ENCODE results near the gene RHNO1.

The RHNO1 gene, protein sequence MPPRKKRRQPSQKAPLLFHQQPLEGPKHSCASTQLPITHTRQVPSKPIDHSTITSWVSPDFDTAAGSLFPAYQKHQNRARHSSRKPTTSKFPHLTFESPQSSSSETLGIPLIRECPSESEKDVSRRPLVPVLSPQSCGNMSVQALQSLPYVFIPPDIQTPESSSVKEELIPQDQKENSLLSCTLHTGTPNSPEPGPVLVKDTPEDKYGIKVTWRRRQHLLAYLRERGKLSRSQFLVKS

DNA sequence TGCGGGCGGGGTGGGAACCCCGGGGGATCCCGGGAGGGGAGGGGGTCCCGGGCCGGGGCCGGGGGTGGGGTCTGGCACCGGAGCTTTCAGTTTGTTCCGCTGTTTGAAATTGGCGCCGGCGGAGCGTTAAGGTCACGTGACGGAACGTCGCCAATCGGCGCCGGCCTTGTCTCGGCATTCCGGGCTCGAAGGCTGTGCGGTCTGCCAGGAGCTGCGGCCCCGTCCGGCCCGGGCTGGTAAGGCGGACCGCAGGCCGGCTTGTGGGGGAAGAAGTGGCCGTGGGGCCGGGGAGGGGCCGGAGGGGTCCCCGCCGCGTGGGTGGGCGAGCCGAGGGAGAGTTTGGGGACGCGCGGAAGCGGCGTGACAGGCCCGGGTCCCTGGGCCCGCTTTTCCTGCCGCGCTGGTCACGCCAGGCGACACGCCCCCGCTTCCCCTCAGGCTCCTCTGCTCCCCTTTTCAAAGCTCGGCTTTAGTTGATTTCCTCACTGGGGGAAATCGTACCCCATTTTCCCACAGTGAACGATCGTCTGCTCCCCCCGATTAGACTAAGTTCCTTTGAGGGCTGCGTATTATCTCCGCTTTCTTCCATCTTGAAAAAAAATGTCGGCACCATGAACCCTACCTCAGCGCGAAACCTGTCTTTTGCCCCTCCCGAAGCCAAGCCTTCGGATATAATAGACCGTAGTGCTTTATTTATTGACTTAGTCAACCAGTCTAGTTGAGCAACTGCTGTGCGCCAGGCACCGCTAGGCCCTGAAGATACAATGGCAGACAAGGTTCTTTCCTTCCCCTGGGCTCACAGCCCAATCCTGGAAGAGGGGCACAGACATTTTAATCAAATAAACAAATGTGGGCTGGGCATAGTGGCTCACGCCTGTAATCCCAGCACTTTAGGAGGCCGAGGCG is at the start of gene RHNO1, which contains the start of gene FOXM1:
RHNO1 (plus strand) TSS at position 177 of the 906 bp plus-strand sequence. CDS start 8,144 bp downstream, outside the sequence.
FOXM1 (minus strand) TSS at position 128 of the 906 bp plus-strand sequence. CDS start 2,696 bp downstream, outside the sequence.
- DNase-seq (ENCODE audit: low read depth in 2 of 2), result peak; percentile 75 to 81

DNA sequence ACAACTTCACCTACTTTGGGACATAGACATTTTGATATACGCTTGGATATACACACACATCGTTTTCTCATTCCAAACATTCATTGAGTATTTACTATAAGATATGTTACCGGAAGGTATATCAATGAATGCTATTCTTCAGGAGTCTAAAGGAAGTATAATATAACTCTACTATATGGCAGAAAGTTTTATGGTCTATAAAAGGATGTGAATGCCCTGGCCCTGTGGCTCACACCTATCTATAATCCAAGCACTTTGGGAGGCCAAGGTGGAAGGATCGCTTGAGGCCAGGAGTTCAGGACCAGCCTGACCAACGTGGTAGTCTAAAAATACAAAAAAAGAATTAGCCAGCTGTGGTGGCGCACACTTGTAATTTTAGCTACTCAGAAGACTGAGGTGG is 47.7 kb upstream of the RHNO1 start:
- DNase-seq (ENCODE audit: low read depth in 2 of 2), result no peak

DNA sequence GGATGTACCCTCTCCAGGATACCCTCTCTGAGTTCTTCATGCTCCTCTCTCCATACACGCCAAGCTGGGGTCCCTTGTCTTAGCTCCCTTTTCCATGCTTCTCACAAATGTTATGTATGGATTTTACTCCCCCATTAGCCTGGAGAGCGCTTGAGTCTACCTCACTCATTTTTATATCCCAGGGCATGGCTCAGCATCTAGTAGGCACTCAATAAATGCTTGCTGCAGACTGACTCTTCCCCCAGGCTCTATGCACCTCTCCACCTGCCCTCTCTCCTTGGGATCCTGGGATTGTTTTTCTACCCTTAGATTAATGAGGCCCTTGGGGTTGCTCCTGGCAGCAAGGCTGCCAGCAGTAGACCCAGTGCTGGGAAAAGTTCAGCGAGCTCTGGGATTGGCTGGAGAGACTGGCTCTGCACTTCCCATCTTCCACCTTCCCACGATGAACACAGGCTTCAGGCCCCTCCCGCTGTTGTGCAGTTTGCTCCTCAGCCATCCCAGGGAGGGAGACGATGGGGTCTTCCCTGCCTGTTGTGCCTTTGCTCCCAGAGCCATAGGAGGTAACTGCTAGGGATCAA is 44.4 kb upstream of the RHNO1 start:
- no peak for DNase-seq (ENCODE audit: low read depth in 2 of 2)

DNA sequence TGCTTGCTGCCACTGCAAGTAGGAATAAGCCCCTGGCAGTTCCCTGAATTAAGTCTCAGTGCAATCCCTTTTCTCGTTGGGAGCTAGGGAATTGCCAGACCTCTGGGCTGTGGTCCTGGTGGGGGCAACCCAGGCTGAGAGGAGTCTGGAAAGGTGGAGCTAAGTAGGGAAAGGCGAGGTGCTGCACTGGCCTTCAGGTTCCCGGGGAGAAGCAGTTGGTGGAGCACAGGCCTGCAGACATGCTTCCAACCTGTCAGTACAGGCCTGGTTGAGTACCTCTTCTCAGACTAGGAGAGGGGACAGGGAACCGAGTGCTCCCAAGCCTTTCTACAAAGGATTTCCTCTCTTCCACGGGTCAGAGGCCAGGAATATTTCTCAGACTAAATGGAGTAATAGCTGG is 43.7 kb upstream of the RHNO1 start:
- no peak for DNase-seq (ENCODE audit: low read depth in 2 of 2)

DNA sequence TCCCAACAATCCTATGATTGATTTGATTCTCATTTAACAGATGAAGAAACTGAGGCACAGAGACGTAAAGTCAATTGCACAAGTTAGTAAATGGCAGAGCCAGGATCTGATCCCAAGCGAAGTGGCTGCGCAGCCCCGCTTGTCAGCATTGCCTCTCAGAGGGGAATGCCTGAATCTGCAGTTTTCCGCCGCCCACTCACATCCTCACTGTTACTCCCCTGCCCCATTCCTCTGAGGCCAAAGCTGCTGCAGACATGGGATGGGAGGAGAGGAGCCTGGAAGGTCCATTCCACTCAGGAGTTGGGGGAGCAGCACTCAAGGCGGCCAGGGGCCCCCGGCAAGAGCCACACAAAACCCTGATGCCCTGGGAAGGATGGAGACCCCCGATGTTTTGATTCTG is 43.2 kb upstream of the RHNO1 start:
- no peak for DNase-seq (ENCODE audit: low read depth in 2 of 2)

DNA sequence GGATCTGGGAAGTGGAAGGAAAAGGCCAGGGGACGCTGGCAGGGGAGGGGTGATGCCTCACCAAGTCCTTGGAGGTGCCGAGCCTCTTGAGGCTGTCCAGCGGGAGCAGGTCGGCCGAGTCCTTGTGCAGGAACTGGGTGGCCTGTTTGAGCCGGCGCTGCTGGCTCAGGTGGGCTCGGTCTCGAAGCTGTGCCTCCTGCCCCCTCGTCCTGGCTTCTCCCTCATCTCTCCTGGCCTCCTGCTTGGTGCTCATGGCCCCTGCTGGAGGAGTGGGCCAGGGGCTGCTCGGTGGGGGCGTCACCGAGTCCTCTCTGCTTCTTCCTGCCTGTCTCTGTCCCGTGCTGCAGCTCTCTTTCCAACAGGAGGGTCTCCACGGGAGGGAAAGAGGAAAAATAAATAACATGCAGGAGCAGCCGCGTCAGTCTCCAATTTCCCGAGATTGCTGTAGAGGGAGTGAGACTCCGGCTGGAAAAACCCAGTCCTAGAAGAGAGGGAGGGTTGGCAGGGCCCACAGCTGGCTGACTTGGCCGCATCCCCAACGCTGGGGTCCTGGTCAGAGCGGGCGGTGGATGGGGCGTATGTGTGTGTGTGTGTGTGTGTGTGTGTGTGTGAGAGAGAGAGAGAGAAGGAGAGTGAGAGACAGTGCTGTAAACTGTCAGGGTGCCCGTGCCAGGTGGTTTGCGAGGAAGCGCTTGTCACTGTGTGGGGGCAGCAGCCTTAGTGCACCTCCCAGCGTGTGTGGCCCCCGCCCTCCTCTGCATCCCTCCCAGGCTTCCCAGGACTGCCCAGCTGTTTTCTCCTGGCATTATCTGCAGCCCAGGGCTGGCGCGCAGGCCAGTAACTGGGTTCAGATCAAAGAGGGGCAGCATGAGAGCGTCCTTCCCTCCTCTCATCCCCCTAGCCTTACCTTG is 42.2 kb upstream of the RHNO1 start, which contains the start of gene NRIP2:
NRIP2 (minus strand) TSS at position 455 of the 911 bp plus-strand sequence; CDS start at position 403, 52 bp downstream.
- DNase-seq (ENCODE audit: low read depth in 2 of 2), result no peak

DNA sequence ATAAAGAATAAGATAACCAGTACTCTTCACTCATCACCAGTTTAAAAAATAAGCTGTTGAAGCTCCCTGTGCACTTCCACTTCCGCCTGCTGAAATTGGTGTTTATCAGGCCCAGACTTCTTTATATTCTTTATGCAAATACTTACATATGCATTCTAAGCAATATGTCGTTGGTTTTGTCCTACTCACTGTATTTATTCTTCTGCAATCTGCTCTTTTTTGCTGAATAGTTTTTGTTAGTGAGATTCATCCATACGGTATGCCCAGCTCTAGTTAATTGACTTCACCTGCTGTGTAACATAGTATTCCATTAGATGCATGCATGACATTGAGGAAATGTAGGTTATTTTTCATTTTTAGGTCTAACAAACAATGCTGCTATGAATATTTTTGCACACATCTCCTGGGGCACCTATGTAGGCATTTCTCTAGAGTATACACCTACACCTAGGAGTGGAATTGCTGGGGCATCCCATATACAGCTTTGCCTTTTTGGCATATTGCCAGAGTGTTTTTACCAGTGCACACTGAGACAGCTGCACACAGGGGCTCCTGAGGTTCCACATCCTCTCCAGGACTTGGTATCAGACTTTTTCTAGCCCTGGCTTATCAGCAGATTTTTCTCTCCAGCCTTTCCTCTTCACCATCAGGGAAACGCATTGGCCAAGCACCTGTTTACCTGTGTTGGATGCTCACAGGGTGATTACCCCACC is 41.2 kb upstream of the RHNO1 start:
- no peak for DNase-seq (ENCODE audit: low read depth in 2 of 2)

DNA sequence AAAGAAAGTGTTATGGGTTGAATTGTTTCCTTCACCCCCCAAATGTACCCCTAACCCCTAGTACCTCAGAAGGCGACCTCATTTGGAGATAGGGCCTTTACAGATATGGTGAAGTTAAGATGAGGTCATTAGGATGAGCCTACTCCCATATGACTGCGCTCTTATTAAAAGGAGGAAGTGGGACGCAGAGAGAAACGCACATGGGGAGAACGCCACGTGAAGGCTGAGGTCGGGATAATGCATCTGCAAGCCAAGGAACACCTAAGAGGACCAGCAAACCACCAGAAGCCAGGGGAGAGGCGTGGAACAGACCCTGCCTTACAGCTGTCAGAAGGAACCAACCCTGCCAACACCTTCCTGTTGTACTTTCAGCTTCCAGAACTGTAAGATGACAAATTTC is 40.4 kb upstream of the RHNO1 start:
- DNase-seq (ENCODE audit: low read depth in 2 of 2), result no peak

DNA sequence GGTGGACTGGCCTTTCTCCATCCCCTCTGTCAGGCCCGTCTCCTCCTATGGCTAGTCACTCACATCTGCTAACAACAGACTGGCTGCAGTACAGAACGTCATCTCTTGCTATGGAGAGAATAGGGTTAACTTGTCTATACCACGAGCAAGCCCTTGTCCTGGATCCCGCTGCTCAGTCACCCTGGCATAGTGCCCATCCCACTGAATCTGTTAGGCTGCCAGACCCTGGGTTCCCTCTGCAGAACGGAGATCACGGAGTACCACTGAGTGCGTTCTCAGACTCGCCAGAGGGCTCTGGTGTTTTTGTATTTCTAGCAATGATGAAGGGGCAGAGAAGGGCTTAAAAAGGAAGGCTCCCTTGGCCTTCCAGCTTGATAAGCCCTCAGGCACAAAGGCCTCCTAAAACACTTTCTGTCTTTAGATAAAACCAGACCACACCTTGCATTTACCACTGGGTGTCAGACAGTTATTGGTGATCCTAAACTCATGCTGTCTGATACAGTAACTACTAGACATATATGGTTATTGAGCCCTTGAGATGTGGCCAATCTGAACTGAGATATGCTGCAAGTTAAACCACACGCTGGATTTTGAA is 35.9 kb upstream of the RHNO1 start:
- DNase-seq (ENCODE audit: low read depth in 2 of 2), result no peak

DNA sequence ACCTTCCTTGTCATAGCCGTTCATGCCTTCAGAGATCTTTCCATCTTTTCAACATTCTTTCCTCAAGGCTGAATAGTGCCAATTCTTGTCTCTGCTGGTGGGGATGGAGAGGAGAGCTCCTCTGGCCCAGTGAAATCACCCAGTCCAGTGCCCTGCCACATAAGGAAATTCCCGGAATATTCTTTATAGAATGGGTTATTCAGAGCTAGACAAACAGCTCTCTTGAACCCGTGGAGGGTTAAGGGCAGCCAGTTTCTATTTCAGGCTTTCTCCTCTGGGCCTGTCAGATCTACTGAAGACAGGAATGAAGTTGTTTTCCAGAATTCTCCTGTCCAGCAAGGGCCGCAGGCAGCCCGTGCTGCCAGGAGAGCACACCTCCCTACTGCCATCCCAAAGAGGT is 34.1 kb upstream of the RHNO1 start:
- no peak for DNase-seq (ENCODE audit: low read depth in 2 of 2)

DNA sequence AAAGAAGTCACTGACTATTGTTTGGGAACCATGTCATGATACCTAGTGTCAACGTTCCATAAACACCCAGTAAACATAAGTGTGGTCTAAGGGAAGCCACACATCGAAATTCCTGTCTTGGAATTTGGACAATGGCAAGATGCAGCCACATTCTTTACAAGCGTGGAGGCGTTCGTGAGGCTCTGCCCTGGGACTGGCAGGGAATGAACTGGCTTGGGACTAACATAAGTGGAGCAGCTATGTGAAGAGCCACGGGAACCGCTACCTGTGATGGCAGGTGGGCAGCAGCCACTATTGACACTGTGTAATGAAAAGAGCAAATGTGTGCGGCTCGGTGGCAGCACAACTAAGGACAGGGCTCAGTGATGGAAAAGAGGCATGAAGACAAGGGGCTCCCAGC is 32.2 kb upstream of the RHNO1 start:
- DNase-seq (ENCODE audit: low read depth in 2 of 2), result no peak

DNA sequence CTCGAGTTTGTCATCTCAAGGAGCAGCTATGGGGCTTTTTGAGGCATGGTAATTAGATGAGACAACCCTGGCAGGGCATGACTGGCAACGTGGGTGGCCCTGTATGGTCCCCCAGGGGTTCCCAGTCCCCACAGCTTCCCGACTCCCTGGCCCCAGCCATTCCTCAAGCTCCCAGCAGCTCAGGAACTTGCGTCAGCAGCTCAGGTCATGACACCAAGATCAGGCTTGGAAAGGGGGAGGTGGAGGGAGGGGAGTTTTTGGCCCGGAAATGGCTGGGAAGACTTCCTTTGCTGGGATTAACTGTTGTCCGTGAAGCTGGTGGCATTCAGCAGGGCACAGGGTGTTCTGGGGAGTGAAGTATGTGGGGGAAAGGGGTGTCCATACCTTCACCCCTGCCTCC is 31.7 kb upstream of the RHNO1 start:
- DNase-seq (ENCODE audit: low read depth in 2 of 2), result no peak

DNA sequence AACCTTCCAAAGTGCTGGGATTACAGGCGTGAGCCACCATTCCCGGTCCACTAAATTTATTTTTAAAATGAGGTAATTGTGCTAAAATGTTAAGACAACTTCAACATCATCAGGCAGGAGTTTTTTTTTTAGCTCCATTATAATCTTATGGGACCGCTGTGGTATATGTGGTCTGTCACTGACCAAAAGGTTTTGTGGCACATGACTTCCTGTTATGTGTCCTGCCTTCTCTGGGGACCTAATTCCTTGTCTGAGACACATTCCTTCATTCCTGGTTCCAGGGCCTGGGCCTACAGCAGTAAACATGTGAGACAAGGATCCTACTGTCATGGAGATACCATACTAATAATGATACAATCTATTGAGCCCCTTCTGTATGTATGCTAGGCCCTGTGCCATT is 25.1 kb upstream of the RHNO1 start:
- no peak for DNase-seq (ENCODE audit: low read depth in 2 of 2)

DNA sequence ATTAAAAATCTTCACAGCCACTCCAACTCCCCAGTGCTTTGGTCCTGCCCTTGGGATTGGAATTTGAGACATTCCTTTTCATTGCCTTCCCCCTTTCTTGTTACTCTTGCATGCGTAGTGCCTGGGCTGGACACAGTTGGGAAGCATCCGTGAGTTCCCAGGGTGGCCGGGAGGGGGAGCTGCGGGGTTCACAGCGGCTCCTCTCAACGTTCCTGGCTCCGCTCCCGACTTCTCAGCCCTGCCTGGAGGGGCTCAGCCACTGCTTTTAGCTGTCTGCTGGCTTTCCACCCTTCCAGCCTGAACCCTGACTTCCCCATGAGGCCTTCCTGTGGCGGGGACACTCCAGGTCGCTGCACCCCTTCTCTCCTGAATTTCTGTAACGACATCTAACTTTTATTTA is 23.4 kb upstream of the RHNO1 start:
- peak; percentile 35 to 56 for DNase-seq (ENCODE audit: low read depth in 2 of 2)

DNA sequence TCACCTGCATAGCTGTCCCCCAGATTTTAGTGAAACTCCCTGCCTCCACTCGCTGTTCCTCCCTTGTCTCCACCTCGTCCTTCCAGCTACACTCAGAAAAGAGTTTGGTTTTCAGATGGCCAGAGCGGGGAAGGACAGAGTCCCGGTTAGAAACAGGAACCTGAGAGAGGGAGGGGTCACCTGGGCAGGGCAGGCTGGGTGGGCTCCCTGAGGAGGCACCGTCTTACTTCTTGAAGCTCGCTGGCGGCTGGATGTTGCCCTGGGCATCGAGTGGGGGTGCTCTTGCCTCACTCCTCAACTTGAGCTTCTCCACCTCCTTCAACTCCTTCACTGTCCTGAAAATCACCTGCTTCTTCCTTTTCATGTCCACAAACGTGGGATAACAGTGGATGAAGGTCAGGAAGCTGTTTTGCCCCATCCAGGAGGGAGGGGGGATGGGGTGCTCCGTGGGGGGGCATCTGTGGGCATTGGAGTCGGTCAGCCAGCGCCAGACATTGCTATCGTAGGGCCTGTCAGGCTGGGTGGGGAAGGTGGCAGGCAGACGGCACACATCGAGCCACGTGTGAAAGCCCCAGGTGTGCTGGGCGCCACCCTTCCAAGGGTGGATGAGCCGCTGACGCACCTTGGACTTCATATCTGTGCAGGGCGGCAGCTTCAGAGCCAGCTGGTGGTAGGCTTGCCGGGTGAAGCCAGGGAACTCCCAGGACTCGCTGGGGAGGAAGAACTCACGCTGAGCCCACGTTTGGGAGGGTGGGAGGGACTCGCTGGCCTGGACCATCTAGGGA is 22.2 kb upstream of the RHNO1 start:
- no peak for DNase-seq (ENCODE audit: low read depth in 2 of 2)

DNA sequence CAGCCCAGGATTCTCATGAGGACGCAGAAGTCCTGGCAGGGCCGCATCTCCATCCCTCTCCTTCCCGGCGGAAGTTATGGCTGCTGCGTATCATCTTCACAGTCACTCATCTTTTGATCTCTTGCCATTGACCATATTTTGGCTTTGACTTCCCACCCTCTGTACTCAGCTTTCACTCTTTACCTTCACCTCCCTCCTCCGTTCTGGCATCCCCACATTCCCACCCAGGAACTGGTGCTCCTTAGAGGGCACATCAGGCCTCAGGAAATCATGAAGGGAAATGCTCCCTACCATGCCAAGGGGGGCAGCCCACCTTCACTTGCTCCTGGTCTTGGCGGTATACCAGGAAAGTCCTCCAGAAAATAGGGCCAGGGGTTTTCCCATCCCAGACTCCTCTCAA is 21.5 kb upstream of the RHNO1 start:
- no peak for DNase-seq (ENCODE audit: low read depth in 2 of 2)

DNA sequence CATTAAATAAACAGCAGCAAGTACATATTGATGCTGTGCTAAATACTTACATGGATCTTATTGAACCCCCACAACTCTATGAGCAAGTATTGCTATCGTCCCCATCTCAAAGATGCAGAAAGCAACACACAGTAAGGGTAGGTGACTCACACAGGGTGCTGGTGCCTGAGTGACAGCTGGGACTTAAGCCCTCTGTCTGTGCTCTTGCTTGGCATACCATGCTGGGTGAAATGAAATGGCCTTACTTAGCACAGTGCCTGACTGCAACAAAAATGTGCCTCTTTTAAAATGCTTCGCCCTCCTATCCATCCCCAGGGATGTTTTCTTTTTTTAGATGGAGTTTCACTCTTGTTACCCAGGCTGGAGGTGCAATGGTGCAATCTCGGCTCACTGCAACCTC is 21.0 kb upstream of the RHNO1 start:
- no peak for DNase-seq (ENCODE audit: low read depth in 2 of 2)

DNA sequence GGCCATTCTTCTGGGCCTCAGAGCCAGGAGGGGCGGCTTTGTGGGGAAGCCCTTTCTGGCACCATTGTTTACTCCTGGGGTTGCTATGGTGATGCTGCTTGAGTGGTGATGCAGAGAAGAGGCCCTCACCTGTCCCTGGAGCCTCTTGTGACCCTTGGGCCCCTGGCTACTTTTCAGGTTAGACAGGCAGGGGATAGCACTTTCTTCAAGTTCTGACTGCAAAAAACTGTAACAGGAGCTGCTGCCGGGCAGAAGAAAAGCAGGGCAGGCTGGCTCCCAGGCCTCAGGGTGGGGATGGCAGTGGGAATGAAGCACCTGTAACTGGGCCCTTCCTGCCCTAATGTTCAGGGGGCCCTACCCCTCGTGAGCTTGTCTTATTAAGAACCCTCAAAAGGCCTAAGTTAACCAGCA is 20.0 kb upstream of the RHNO1 start, which contains the start of gene TEX52:
TEX52 (minus strand) TSS at position 19 of the 411 bp plus-strand sequence; CDS start at position 6, 13 bp downstream.
- DNase-seq (ENCODE audit: low read depth in 2 of 2), result no peak

DNA sequence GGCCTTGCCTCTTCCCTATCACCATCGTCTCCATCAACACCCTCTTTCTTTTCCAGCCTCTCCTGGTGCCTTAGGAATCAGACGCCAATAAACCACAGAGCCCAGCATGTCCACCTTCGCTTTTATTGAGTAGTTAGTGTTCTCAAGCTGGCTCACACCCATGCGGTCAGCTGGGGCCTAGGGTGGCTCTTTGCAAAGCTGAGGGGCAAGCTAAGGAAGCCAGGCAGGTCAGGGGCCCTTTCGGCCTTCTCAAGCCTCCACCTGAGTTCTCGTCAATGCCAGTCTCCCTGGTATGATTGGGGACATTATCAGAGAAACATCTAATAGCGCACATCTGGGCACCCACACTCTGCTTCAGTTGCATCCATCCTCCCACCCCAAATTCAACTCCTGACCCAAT is 19.4 kb upstream of the RHNO1 start:
- no peak for DNase-seq (ENCODE audit: low read depth in 2 of 2)

All from activated CD4-positive, alpha-beta T cell treated with anti-CD3 and anti-CD28 coated beads for 24 hours (primary cell).